A549 (cell line): ENCODE data around the gene ABLIM1.

Experiments
- CTCF ChIP-seq: fragments of >200 bp; sonication (Bioruptor Twin); formaldehyde crosslinking; IDR thresholded peaks from 3 replicates; pipeline ENCODE4 v1.5.1; 2016
- PBX3 ChIP-seq: IDR thresholded peaks from 2 replicates; pipeline ENCODE4 v1.6.1; 2012
- POLR2A ChIP-seq: IDR thresholded peaks from 2 replicates; pipeline ENCODE4 v1.6.1; 2012; ENCODE audit warnings: mild to moderate bottlenecking, low read length
- POLR2AphosphoS2 ChIP-seq: conservative IDR thresholded peaks from 2 replicates; pipeline ENCODE4 v1.6.1; 2012; ENCODE audit warnings: low read length, improper control_type of control experiment, inconsistent platforms
- SREBF2 ChIP-seq: fragments of 450-650 bp; IDR thresholded peaks from 2 replicates; pipeline ENCODE4 v1.6.1; 2014; ENCODE audit warnings: mild to moderate bottlenecking, moderate library complexity

- TF ChIP-seq CTCF (no peak), POLR2A (no peak), SREBF2 (no peak), PBX3 (no peak), POLR2AphosphoS2 (no peak)
Observed at GRCh38 chr10:114430688-114431413, 227.2 kb downstream of the ABLIM1 start.
